NT2/D1 (cell line): ENCODE results near the gene AGXT2.

Source experiments
- DNase-seq: peaks from one replicate; pipeline ENCODE4 v3.0.0-alpha.2; 2011; ENCODE audit warnings: low read depth, low spot score
- H3K27me3 ChIP-seq: 2 replicates; pipeline ENCODE4 v1.6.0; 2011; ENCODE audit warnings: mild to moderate bottlenecking; ENCODE audit not compliant: insufficient read length, insufficient read depth
- H3K36me3 ChIP-seq: 2 replicates; pipeline ENCODE4 v1.6.1; 2011; ENCODE audit warnings: mild to moderate bottlenecking, low read length, mixed read lengths; ENCODE audit not compliant: insufficient read depth, insufficient read length
- H3K4me1 ChIP-seq: 2 replicates; pipeline ENCODE4 v1.5.1; 2011; ENCODE audit not compliant: insufficient read depth, insufficient read length
- H3K4me3 ChIP-seq: 2 replicates; pipeline ENCODE4 v1.5.1; 2011; ENCODE audit warnings: low read depth; ENCODE audit not compliant: insufficient read length
- H3K9ac ChIP-seq: 2 replicates; pipeline ENCODE4 v1.6.0; 2011; ENCODE audit warnings: low read depth; ENCODE audit not compliant: insufficient read length
- H3K9me3 ChIP-seq: 2 replicates; pipeline ENCODE4 v1.5.1; 2011; ENCODE audit warnings: mild to moderate bottlenecking, low read length; ENCODE audit not compliant: insufficient read depth
- SUZ12 ChIP-seq: IDR thresholded peaks from 2 replicates; pipeline ENCODE4 v1.6.1; 2011; ENCODE audit not compliant: insufficient read length, insufficient read depth; ENCODE audit errors: extremely low read depth
- YY1 ChIP-seq: IDR thresholded peaks from 2 replicates; pipeline ENCODE4 v1.6.1; 2011; ENCODE audit not compliant: insufficient read length, insufficient read depth
- ZNF274 ChIP-seq: IDR thresholded peaks from 2 replicates; pipeline ENCODE4 v1.6.1; 2011; ENCODE audit warnings: mild to moderate bottlenecking, low read depth, low read length

The AGXT2 gene

GRCh38 chr5:35067985-35068384 is 20.2 kb upstream of the AGXT2 start:
- no peaks in the 10 kb centered on the region for H3K27me3 ChIP-seq
- no peak for DNase-seq
- no peak overlapping the region for H3K4me3 ChIP-seq
- H3K36me3 ChIP-seq = no peaks in the 10 kb centered on the region
- no peak overlapping the region for H3K9ac ChIP-seq
- TF ChIP-seq YY1 (no peak), SUZ12 (no peak), ZNF274 (no peak)
- no peaks in the 10 kb centered on the region for H3K4me1 ChIP-seq
- H3K9me3 ChIP-seq = no peaks in the 10 kb centered on the region

GRCh38 chr5:35066260-35066795 is 18.6 kb upstream of the AGXT2 start:
- Histone ChIP-seq H3K27me3 (no peaks in the 10 kb centered on the region), H3K9me3 (no peaks in the 10 kb centered on the region), H3K4me1 (no peaks in the 10 kb centered on the region), H3K36me3 (no peaks in the 10 kb centered on the region), H3K9ac (no peak overlapping the region), H3K4me3 (no peak overlapping the region)
- no peak for TF ChIP-seq YY1
- no peak for TF ChIP-seq ZNF274
- TF ChIP-seq SUZ12 = no peak
- no peak for DNase-seq

GRCh38 chr5:35063414-35063813 is 15.7 kb upstream of the AGXT2 start:
- Histone ChIP-seq H3K36me3 (no peaks in the 10 kb centered on the region), H3K9me3 (no peaks in the 10 kb centered on the region), H3K9ac (no peak overlapping the region), H3K27me3 (no peaks in the 10 kb centered on the region), H3K4me1 (no peaks in the 10 kb centered on the region), H3K4me3 (no peak overlapping the region)
- DNase-seq = no peak
- no peak for TF ChIP-seq SUZ12
- no peak for TF ChIP-seq ZNF274
- no peak for TF ChIP-seq YY1

- H3K27me3 ChIP-seq = no peaks in the 10 kb centered on the region
- no peak overlapping the region for H3K9ac ChIP-seq
- no peak overlapping the region for H3K4me3 ChIP-seq
- DNase-seq = no peak
- no peak for TF ChIP-seq SUZ12
- no peak for TF ChIP-seq YY1
- no peak for TF ChIP-seq ZNF274
- H3K4me1 ChIP-seq = no peaks in the 10 kb centered on the region
- H3K9me3 ChIP-seq = no peaks in the 10 kb centered on the region
- H3K36me3 ChIP-seq = no peaks in the 10 kb centered on the region
Observed at GRCh38 chr5:35061211-35061770, 13.5 kb upstream of the AGXT2 start.

GRCh38 chr5:35060236-35060635 is 12.5 kb upstream of the AGXT2 start:
- no peak for TF ChIP-seq YY1
- no peak for TF ChIP-seq ZNF274
- TF ChIP-seq SUZ12 = no peak
- Histone ChIP-seq H3K9me3 (no peaks in the 10 kb centered on the region), H3K9ac (no peak overlapping the region), H3K27me3 (no peaks in the 10 kb centered on the region), H3K4me1 (no peaks in the 10 kb centered on the region), H3K4me3 (no peak overlapping the region), H3K36me3 (no peaks in the 10 kb centered on the region)
- no peak for DNase-seq

GRCh38 chr5:35059251-35059650 is 11.5 kb upstream of the AGXT2 start:
- H3K27me3 ChIP-seq = no peaks in the 10 kb centered on the region
- H3K4me1 ChIP-seq = no peaks in the 10 kb centered on the region
- H3K4me3 ChIP-seq = no peak overlapping the region
- H3K9me3 ChIP-seq = no peaks in the 10 kb centered on the region
- H3K9ac ChIP-seq = no peak overlapping the region
- H3K36me3 ChIP-seq = no peaks in the 10 kb centered on the region
- TF ChIP-seq YY1 (no peak), ZNF274 (no peak), SUZ12 (no peak)
- DNase-seq = no peak

- TF ChIP-seq YY1 = no peak
- no peak for TF ChIP-seq ZNF274
- no peak for TF ChIP-seq SUZ12
- no peak for DNase-seq
- Histone ChIP-seq H3K9me3 (no peaks in the 10 kb centered on the region), H3K4me3 (no peak overlapping the region), H3K4me1 (no peaks in the 10 kb centered on the region), H3K27me3 (no peaks in the 10 kb centered on the region), H3K36me3 (no peaks in the 10 kb centered on the region), H3K9ac (no peak overlapping the region)
Observed at GRCh38 chr5:35058374-35058788, 10.6 kb upstream of the AGXT2 start.
